GM12878 (cell line): Measurements from ENCODE around the gene SYN1. TPM values are rescaled to one million over a fixed set of nuclear protein-coding genes. Genes with fewer than 3 reads are reported as not detected.

ENCODE experiments used
- ATAC-seq: fragments of 200-7000 bp; cut with Tn5 transposase; 3 replicates; pipeline ENCODE4 v1.9.1; 2020; ENCODE audit warnings: mild to moderate bottlenecking, moderate library complexity
- BruUV-seq: library from RNA; stranded (reverse); fragments of 400-500 nt; replicated peaks from 2 replicates; lab custom pipeline; 2021; lab: Mats Ljungman, UMichigan
- CTCF ChIA-PET: fragments of 300-600 bp; sonication (Branson Sonifier 250); formaldehyde crosslinking; extraction: SDS; loops from one replicate; lab custom pipeline; 2021; ENCODE audit warnings: inconsistent platforms; lab: Yijun Ruan, JAX
- POLR2A ChIA-PET: fragments of 350-600 bp; formaldehyde crosslinking; extraction: SDS; loops from one replicate; lab custom pipeline; 2021; ENCODE audit warnings: inconsistent platforms; lab: Charles Lee
- RAD21 ChIA-PET: fragments of 300-600 bp; sonication (Branson Sonifier 250); formaldehyde crosslinking; loops from one replicate; lab custom pipeline; 2023; ENCODE audit warnings: antibody characterized with exemption; ENCODE audit not compliant: unreplicated experiment; lab: Charles Lee
- SMC1A ChIA-PET: fragments of 300-600 bp; sonication (Branson Sonifier 250); formaldehyde crosslinking; loops from one replicate; lab custom pipeline; 2023; ENCODE audit not compliant: unreplicated experiment, uncharacterized antibody; lab: Charles Lee
- DNase-seq: peaks from one replicate; pipeline ENCODE4 v3.0.0-alpha.2; 2011; ENCODE audit warnings: low read depth, low spot score
- FAIRE-seq: peaks from 3 replicates; lab custom pipeline; 2011; peaks lifted over from hg19 to GRCh38; lab: Jason Lieb, UNC
- H2AFZ ChIP-seq: 2 replicates; pipeline ENCODE4 v1.6.0; 2011; ENCODE audit warnings: low read depth, low read length, control low read depth; ENCODE audit not compliant: control insufficient read depth
- H3K27ac ChIP-seq: 2 replicates; pipeline ENCODE4 v1.5.1; 2011; ENCODE audit warnings: control low read depth; ENCODE audit not compliant: control insufficient read depth, insufficient read depth
- H3K27me3 ChIP-seq, 2 experiments: replicated peaks in 1 of 2; 2 replicates each; pipeline versions ENCODE4 v1.6.0 to v1.6.1; 2011; ENCODE audit warnings: low read length in 1 of 2; ENCODE audit not compliant: control insufficient read depth in 2 of 2, insufficient read depth in 2 of 2
- H3K36me3 ChIP-seq, 2 experiments: 2 replicates each; pipeline ENCODE4 v1.5.1; 2011; ENCODE audit warnings: low read length in 1 of 2; ENCODE audit not compliant: control insufficient read depth in 2 of 2, insufficient read depth in 2 of 2
- H3K4me1 ChIP-seq: 2 replicates; pipeline ENCODE4 v1.6.1; 2011; ENCODE audit warnings: mild to moderate bottlenecking, low read length, moderate library complexity, mixed read lengths; ENCODE audit not compliant: control insufficient read depth, insufficient read depth
- H3K4me2 ChIP-seq: 2 replicates; pipeline ENCODE4 v1.6.0; 2011; ENCODE audit warnings: control low read depth; ENCODE audit not compliant: control insufficient read depth, insufficient read depth
- H3K4me3 ChIP-seq: fragments of 200-600 bp; sonication (generic); 2 replicates; pipeline ENCODE4 v1.5.1; 2016
- H3K79me2 ChIP-seq: 2 replicates; pipeline ENCODE4 v1.6.0; 2011; ENCODE audit warnings: low read length; ENCODE audit not compliant: control insufficient read depth, insufficient read depth
- H3K9ac ChIP-seq: 2 replicates; pipeline ENCODE4 v1.8.0; 2011; ENCODE audit warnings: low read length, control low read depth, mixed read lengths; ENCODE audit not compliant: control insufficient read depth, insufficient read depth
- H3K9me3 ChIP-seq: replicated peaks from 3 replicates; pipeline ENCODE4 v1.5.1; 2011; ENCODE audit warnings: mild to moderate bottlenecking, low read length; ENCODE audit not compliant: control insufficient read depth, insufficient read depth
- H4K20me1 ChIP-seq: 2 replicates; pipeline ENCODE4 v1.6.0; 2011; ENCODE audit not compliant: control insufficient read depth, insufficient read depth
- ATF7 ChIP-seq: fragments of 450-650 bp; IDR thresholded peaks from 2 replicates; pipeline ENCODE4 v1.6.1; 2016; ENCODE audit warnings: low read depth, mild to moderate bottlenecking
- BHLHE40 ChIP-seq, 2 experiments: fragments of 450-650 bp in 1 of 2; IDR thresholded peaks; 2 replicates each; pipeline ENCODE4 v1.6.1; 2011 to 2017; ENCODE audit warnings: low read depth in 2 of 2, borderline replicate concordance in 1 of 2, improper control_type of control experiment in 1 of 2, low read length in 1 of 2, mild to moderate bottlenecking in 1 of 2
- ETV6 ChIP-seq, 2 experiments: fragments of 450-650 bp in 1 of 2; IDR thresholded peaks in 1 of 2; conservative IDR thresholded peaks in 1 of 2; 2 replicates each; pipeline ENCODE4 v1.6.1; 2014; ENCODE audit warnings: antibody characterized with exemption in 1 of 2, borderline replicate concordance in 1 of 2, low read depth in 1 of 2, mild to moderate bottlenecking in 1 of 2, moderate library complexity in 1 of 2
- IKZF2 ChIP-seq, 2 experiments: fragments of 450-650 bp; IDR thresholded peaks; 2 replicates each; pipeline ENCODE4 v1.6.1; 2017; ENCODE audit warnings: mild to moderate bottlenecking in 2 of 2, moderate library complexity in 2 of 2
- NBN ChIP-seq: fragments of 450-650 bp; IDR thresholded peaks from 2 replicates; pipeline ENCODE4 v1.6.1; 2016
- RB1 ChIP-seq: fragments of 450-650 bp; formaldehyde crosslinking; IDR thresholded peaks from 2 replicates; pipeline ENCODE4 v1.6.1; 2017; ENCODE audit warnings: mild to moderate bottlenecking, borderline replicate concordance
- SIX5 ChIP-seq: IDR thresholded peaks from 2 replicates; pipeline ENCODE4 v1.6.1; 2011; ENCODE audit warnings: mild to moderate bottlenecking, low read depth, low read length, moderate library complexity; ENCODE audit not compliant: severe bottlenecking
- YBX1 ChIP-seq: fragments of 450-650 bp; IDR thresholded peaks from 2 replicates; pipeline ENCODE4 v1.6.1; 2016; ENCODE audit warnings: antibody characterized with exemption
- ZNF217 ChIP-seq: fragments of 450-650 bp; IDR thresholded peaks from 2 replicates; pipeline ENCODE4 v1.6.1; 2017; ENCODE audit warnings: antibody characterized with exemption, mild to moderate bottlenecking
- WGBS: methylation state at CpG from one replicate; pipeline ENCODE4 v1.1.6; 2016; ENCODE audit warnings: low lambda C conversion rate; ENCODE audit not compliant: insufficient replicate concordance, insufficient coverage; ENCODE audit errors: missing lambda C conversion rate; 5-methylcytosine and 5-hydroxymethylcytosine counted together
- in situ Hi-C: fragments of 300-500 bp; cut with MboI; formaldehyde crosslinking; loops from 9 replicates; pipeline ENCODE4 v1.14.3; 2018; ENCODE audit warnings: mixed read lengths
- intact Hi-C: fragments of 100-400 bp; cut with micrococcal nuclease; formaldehyde crosslinking; loops from one replicate; pipeline ENCODE4 v1.14.2; 2022; ENCODE audit not compliant: unreplicated experiment
- polyA plus RNA-seq, 11 experiments: library from polyadenylated mRNA; depleted of rRNA in 4 of 11; unstranded in 6 of 11; stranded (reverse) in 5 of 11; fragments of >200 nt; fragmentation: Nextera tagmentation in 4 of 11; fragmentation: Illumina TruSeq in 1 of 11; extraction: Ambion mirVana in 4 of 11; extraction: Trizol in 1 of 11; gene quantifications; 1 replicate in 1 of 11; 2 replicates in 10 of 11; pipeline versions ENCODE4 v1.2.1 to v1.2.3, GENCODE V29; 2011 to 2016; ENCODE audit warnings: inconsistent platforms in 2 of 11, missing spikeins in 2 of 11, low read depth in 1 of 11
- total RNA-seq, 4 experiments: library from RNA; depleted of rRNA in 3 of 4; stranded (reverse); fragments of >200 nt in 3 of 4; fragmentation: Illumina TruSeq in 1 of 4; extraction: Trizol in 1 of 4; gene quantifications; 2 replicates each; pipeline versions ENCODE4 v1.2.1 to v1.2.3, GENCODE V29; 2013 to 2021
- TF ChIP-seq, protein P1 (sequence below): fragments of 450-650 bp; IDR thresholded peaks from 2 replicates; pipeline ENCODE4 v1.6.1; 2017; ENCODE audit warnings: borderline replicate concordance
- TF ChIP-seq, protein P2 (sequence below): fragments of 450-650 bp; formaldehyde crosslinking; IDR thresholded peaks from 2 replicates; pipeline ENCODE4 v1.5.0; 2022; ENCODE audit warnings: mild to moderate bottlenecking, missing genetic modification characterization
- TF ChIP-seq, protein P3 (sequence below): fragments of 450-650 bp; formaldehyde crosslinking; IDR thresholded peaks from 2 replicates; pipeline ENCODE4 v1.4.0; 2022; ENCODE audit warnings: mild to moderate bottlenecking, moderate library complexity

The SYN1 gene
- total and polyA plus RNA-seq, 10 of the 15 experiments (the other 5 are each of a cell fraction or from before 2014, with no cell fraction given), result 0.09 to 0.57 (median 0.16) TPM; not detected in 3

DNA sequence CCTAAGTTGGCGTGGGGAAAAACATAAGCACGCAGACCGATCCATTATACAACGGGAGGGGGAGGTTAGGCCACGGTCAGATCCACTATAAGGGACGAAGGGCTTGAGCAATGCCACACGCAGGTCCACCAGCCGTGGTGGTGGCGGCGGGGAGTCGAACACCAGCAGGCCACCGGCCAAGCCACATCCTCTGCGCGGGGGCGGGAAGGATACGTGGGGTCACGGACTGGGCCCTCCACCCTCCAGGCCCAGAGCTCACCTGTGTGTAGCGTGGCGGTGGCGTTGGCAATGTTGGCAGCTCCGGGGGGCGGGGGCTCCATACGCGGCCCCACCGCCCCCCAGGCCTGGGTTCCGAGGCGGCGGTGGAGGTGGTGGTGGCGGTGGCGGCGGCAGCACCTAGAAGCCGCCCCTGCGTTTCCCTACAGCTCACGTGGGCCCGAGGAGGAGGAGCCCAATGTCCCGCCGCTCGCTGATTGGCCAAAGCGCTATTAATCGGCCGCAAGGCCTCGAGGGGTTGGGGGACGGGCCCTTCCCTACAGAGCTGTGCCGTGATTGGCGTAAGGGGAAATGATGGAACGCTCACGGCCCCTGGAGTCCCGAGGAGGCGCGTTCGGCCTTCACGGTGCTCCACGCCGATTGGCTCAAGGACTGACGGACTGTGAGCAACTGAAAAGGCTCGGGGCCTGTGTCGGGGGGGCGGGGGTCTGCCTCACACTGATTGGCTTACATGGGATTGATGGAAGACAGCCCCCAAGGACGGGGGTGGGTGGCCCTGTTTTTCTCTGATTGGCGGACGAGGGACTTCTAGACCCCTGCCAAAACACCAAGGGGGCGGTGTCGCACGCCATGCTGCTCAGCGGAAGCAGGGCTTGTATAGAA lies 30.7 kb upstream of the SYN1 start, which contains the start of gene ELK1:
Gene ELK1, minus strand, starts transcription at position 400 of the 879 bp plus-strand sequence. CDS start 9,122 bp downstream, outside the sequence.
- H2AFZ ChIP-seq, result peak within 1 kb of the TSS; percentile 20
- DNase-seq, result peak; percentile 90
- WGBS, result 47% methylated on average over 52 of the region's 65 CpGs
- H3K4me2 ChIP-seq, result peak within 1 kb of the TSS; percentile 68
- intact Hi-C loops, result loop anchor here (1.0 to 2.0 kb wide), 2 partner anchors 8 to 90 kb away; partner anchors contain the start of gene ARAF
- H3K79me2 ChIP-seq, result peaks cover 28% of the 10 kb centered on the region
- ChIA-PET RAD21 (interaction anchor here (0.8 to 2.1 kb wide), 4 partner anchors 14 to 505 kb away, joined by 3 to 10 read pairs (median 4); partner anchors contain the start of gene RBM10), CTCF (interaction anchor here (2.4 to 2.9 kb wide), 2 partner anchors 10 to 22 kb away, joined by 7 to 12 read pairs; partner anchors contain the start of gene CFP), SMC1A (interaction anchor here (0.7 to 1.3 kb wide), 3 partner anchors 9 to 132 kb away, joined by 3 read pairs; partner anchors contain the start of gene ARAF), POLR2A (interaction anchor here (0.7 to 3.0 kb wide), 5 partner anchors 12 to 1308 kb away, joined by 4 to 9 read pairs (median 4); partner anchors contain the start of gene TIMP1)
- no peaks in the 10 kb centered on the region; a peak in 1 of 4 replicates for H3K36me3 ChIP-seq
- peak within 1 kb of the TSS; percentile 76 for H3K27ac ChIP-seq
- no peaks in the 10 kb centered on the region; the same call in 2 of the 3 replicates for H3K9me3 ChIP-seq
- H4K20me1 ChIP-seq, result no peaks in the 10 kb centered on the region
- H3K4me1 ChIP-seq, result peaks cover 2% of the 10 kb centered on the region; the same call in 1 of the 2 replicates
- H3K9ac ChIP-seq, result peak within 1 kb of the TSS; percentile 76
- H3K4me3 ChIP-seq, result peak within 1 kb of the TSS; percentile 75
- FAIRE-seq, result peak; percentile 89
- no TSS peak for BruUV-seq
- in situ Hi-C loops, result loop anchor here (10.0 kb wide), 1 partner anchor 456 kb away; the partner anchor contains the start of gene UBA1
- no peaks in the 10 kb centered on the region for H3K27me3 ChIP-seq
- ATAC-seq, result peak; percentile 94
- TF ChIP-seq NBN, result peak; percentile 36; the same call in 1 of the 2 replicates
- TF ChIP-seq ATF7, result 0 out of 2 replicates have a peak, but pooled peaks have one; percentile 30
- TF ChIP-seq BHLHE40 (IDR thresholded peaks at IDR 0.05; ENCODE audit: borderline replicate concordance in 1 of 2, low read depth in 2 of 2, low read length in 1 of 2), result peak in 1 of 2 experiments; percentile 71; a peak in 2 of 4 replicates
- no peak for TF ChIP-seq IKZF2 (IDR thresholded peaks at IDR 0.05)
- peak; percentile 61; the same call in 1 of the 2 replicates for TF ChIP-seq RB1
- TF ChIP-seq, protein P1, sequence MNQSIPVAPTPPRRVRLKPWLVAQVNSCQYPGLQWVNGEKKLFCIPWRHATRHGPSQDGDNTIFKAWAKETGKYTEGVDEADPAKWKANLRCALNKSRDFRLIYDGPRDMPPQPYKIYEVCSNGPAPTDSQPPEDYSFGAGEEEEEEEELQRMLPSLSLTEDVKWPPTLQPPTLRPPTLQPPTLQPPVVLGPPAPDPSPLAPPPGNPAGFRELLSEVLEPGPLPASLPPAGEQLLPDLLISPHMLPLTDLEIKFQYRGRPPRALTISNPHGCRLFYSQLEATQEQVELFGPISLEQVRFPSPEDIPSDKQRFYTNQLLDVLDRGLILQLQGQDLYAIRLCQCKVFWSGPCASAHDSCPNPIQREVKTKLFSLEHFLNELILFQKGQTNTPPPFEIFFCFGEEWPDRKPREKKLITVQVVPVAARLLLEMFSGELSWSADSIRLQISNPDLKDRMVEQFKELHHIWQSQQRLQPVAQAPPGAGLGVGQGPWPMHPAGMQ, result no peak
- no peak for TF ChIP-seq ZNF217
- TF ChIP-seq, protein P2, sequence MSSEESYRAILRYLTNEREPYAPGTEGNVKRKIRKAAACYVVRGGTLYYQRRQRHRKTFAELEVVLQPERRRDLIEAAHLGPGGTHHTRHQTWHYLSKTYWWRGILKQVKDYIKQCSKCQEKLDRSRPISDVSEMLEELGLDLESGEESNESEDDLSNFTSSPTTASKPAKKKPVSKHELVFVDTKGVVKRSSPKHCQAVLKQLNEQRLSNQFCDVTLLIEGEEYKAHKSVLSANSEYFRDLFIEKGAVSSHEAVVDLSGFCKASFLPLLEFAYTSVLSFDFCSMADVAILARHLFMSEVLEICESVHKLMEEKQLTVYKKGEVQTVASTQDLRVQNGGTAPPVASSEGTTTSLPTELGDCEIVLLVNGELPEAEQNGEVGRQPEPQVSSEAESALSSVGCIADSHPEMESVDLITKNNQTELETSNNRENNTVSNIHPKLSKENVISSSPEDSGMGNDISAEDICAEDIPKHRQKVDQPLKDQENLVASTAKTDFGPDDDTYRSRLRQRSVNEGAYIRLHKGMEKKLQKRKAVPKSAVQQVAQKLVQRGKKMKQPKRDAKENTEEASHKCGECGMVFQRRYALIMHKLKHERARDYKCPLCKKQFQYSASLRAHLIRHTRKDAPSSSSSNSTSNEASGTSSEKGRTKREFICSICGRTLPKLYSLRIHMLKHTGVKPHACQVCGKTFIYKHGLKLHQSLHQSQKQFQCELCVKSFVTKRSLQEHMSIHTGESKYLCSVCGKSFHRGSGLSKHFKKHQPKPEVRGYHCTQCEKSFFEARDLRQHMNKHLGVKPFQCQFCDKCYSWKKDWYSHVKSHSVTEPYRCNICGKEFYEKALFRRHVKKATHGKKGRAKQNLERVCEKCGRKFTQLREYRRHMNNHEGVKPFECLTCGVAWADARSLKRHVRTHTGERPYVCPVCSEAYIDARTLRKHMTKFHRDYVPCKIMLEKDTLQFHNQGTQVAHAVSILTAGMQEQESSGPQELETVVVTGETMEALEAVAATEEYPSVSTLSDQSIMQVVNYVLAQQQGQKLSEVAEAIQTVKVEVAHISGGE (CRISPR knock-in tag), result no peak
- no peak for TF ChIP-seq ETV6 (conservative IDR thresholded peaks at IDR 0.05 in 1 of 2, IDR thresholded peaks at IDR 0.05 in 1 of 2; ENCODE audit: borderline replicate concordance in 1 of 2, low read depth in 1 of 2)
- no peak for TF ChIP-seq SIX5
- no peak for TF ChIP-seq YBX1
- TF ChIP-seq, protein P3, sequence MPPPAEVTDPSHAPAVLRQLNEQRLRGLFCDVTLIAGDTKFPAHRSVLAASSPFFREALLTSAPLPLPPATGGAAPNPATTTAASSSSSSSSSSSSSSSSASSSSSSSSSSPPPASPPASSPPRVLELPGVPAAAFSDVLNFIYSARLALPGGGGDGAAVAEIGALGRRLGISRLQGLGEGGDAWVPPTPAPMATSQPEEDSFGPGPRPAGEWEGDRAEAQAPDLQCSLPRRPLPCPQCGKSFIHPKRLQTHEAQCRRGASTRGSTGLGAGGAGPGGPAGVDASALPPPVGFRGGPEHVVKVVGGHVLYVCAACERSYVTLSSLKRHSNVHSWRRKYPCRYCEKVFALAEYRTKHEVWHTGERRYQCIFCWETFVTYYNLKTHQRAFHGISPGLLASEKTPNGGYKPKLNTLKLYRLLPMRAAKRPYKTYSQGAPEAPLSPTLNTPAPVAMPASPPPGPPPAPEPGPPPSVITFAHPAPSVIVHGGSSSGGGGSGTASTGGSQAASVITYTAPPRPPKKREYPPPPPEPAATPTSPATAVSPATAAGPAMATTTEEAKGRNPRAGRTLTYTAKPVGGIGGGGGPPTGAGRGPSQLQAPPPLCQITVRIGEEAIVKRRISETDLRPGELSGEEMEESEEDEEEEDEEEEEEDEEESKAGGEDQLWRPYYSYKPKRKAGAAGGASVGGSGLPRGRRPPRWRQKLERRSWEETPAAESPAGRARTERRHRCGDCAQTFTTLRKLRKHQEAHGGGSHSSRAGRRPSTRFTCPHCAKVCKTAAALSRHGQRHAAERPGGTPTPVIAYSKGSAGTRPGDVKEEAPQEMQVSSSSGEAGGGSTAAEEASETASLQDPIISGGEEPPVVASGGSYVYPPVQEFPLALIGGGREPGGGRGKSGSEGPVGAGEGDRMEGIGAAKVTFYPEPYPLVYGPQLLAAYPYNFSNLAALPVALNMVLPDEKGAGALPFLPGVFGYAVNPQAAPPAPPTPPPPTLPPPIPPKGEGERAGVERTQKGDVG (CRISPR knock-in tag), result no peak
